GM12801 (cell line): ENCODE results near the gene MYZAP.

ENCODE experiments used
- TF ChIP-seq, protein P1 (sequence below): IDR thresholded peaks from one replicate; pipeline ENCODE4 v1.5.1; 2011; ENCODE audit warnings: control low read depth; ENCODE audit not compliant: insufficient read length; ENCODE audit errors: extremely low read depth

The MYZAP gene

DNA sequence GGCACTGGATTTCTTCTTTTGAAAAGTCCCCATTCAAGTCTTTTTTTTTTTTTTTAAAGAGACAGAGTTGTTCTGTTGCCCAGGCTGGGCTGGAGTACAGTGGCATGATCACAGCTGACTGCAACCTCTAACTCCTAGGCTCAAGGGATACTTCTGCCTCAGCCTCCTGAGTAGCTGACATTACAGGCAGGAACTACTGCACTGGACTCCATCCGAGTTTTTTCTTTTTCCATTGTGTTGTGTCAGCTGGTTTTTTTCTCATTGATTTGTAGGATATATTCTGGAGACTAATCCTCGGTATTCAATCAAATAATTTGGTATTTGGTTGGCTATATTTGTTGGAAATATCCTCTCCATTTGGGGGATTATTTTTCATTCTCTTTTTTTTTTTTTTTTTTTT lies 126.6 kb downstream of the MYZAP start:
- TF ChIP-seq, protein P1, sequence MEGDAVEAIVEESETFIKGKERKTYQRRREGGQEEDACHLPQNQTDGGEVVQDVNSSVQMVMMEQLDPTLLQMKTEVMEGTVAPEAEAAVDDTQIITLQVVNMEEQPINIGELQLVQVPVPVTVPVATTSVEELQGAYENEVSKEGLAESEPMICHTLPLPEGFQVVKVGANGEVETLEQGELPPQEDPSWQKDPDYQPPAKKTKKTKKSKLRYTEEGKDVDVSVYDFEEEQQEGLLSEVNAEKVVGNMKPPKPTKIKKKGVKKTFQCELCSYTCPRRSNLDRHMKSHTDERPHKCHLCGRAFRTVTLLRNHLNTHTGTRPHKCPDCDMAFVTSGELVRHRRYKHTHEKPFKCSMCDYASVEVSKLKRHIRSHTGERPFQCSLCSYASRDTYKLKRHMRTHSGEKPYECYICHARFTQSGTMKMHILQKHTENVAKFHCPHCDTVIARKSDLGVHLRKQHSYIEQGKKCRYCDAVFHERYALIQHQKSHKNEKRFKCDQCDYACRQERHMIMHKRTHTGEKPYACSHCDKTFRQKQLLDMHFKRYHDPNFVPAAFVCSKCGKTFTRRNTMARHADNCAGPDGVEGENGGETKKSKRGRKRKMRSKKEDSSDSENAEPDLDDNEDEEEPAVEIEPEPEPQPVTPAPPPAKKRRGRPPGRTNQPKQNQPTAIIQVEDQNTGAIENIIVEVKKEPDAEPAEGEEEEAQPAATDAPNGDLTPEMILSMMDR: no peak

DNA sequence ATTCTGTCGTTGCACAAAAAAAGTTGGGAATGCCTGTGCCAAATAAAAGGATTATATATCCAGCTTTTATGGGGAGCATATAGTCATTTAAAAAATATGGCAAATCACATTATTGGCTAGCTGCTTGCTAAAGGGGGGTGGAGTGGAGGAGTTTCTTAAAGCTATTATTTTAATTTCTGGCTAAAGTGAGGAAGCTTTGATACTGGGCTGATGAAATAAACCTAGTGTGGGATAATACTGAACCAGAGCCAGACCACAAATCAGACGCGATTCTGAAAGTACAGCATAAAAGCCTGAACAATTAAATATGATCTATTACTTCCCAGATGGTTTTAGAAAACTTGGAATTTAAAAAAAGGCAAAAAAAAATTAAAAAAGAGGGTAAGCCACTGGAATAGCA lies 129.2 kb downstream of the MYZAP start:
- TF ChIP-seq, protein P1: no peak

DNA sequence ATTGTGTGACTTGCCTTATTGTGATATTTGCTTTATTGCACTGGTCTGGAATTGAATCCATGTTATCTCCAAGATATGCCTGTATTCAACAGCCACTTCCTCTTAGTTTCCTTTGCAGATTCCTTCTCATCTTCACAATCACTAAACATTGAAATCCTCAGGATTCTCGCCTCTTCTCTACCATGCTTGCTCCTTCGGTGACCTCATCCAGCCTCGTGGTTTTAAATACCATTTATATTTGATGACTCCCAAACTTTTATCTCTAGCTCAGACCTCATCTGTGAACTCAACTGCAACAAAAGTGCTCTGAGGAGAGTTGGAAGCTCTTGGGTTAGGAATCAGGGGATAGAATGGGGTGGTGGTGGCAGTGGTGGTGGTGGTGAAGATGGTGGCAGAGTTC lies 134.7 kb downstream of the MYZAP start:
- TF ChIP-seq, protein P1: no peak

DNA sequence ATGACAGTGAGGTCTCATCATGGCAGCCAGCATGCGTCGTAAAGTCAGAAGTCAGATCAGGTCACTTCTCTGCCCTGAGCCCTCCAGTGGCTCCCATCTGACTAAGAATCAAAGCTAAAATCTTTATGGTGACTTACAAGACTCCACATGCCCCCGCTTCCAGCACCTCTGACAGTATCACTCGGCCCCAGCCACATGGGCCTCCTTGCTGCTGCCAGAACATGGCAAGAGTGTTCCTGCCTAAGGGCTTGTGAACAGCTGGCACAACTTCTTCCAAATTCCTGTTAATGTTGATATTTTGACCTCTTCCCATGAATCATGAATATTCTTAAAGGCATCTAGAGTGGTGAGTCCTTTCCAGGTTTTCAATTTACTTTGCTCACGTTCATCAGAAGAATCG lies 135.3 kb downstream of the MYZAP start:
- TF ChIP-seq, protein P1: no peak

DNA sequence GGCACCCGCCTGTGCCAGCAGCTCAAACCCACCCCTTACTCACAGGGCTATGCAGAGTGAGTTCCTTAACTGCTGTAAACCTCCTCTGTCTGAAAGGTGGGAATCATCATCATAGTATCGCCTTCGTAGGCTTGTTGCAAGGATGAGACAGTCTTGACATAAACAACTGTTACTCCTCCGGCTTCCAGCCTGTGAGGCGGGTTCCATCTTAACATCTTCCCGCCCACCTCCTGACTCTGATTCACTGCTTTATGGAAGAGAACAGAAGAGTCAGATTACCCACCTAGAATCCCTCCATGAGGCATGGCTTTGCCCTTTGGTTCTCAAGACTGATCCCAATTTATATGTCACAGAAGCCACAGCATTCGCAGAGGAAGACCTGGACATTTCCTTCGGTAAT lies 136.7 kb downstream of the MYZAP start:
- TF ChIP-seq, protein P1: no peak

DNA sequence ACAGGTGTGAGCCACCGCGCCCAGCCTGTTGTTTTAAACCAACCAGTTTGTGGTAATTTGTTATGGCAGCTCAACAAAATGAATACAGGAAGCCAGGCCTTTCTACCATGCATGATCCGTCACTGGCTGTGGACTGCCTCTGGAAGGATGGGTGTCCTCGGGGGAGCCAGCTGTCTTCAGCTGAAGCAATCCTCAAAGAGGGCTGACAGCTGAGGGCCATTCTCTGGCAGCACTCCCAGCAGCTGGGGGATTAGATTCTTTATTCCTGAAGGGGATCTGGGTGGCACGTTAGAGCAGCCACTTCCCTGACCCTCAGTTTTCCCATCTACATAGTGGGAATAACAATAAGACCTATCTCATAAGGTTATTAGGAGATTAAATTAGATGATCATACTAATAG lies 139.2 kb downstream of the MYZAP start:
- TF ChIP-seq, protein P1: no peak

DNA sequence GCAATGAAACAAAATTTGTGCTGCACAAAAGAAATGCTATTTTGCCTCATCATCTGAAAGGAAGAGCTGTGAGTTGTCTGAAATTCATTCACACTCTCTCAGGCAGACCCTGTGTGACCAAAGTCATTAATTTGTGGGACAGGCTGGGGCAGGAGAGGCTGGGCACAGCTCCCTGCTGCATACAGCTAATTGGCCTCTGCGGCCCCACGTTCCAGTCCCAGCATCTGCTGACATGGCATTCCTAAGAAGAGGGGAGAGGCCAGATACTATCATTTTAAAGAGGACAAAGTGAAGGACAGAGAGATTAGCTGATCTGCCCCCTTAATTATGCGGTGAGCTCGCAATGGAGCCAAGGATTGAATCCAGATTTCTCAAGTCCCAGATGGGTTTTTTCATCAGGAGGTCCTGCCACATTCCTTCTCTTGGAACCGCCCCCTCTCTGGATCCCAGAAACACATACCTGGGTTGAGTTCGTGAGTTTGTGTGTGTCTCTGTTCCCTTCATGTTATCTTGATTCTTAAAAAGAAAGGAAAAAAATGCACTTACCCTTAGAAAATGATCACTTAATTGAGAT lies 139.9 kb downstream of the MYZAP start:
- TF ChIP-seq, protein P1: no peak
